Forelimb muscle (tissue), 1 donor: ENCODE data around the gene FAM120A. TPM values are rescaled to one million over a fixed set of nuclear protein-coding genes. Genes with fewer than 3 reads are reported as not detected.

Experiments used
- DNase-seq: peaks from one replicate; pipeline ENCODE4 v3.0.0-alpha.2; 2013; ENCODE audit warnings: low read depth
- polyA plus RNA-seq: library from polyadenylated mRNA; unstranded; fragments of 120-200 nt; gene quantifications from one replicate; pipeline ENCODE4 v1.2.1, GENCODE V29; 2013; ENCODE audit not compliant: insufficient read length

Gene FAM120A
- polyA plus RNA-seq, 1 donor = 56.3 TPM

DNA sequence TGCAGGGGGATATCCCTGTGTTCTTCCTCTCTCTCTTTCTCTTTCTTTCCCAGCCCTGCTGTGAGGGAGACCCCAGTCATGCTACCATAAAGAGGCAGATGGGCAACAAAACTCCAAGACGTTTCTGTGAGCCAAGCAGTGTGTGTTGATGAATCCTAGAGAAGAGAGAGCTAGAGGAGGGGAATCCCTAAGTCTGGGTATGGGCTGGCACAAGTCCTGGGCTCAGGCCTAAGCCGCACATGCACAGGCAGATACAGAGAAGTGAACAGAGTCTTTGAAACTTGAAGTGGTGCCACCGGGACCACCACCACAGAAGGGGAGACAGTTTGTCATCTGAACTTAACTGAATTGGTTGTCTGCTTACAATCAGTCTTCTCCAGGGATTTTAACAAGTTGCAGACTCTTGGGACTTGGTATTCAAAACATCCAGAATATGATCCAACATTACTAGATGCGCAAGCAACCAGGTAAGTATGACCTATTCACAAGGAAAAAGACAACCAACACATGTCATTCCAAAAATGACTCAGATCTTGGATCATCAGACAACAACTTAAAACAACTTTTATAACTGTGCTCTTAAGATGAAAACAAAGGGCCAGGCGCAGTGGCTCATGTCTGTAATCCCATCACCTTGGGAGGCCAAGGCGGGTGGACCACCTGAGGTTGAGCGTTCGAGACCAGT, 10.4 kb upstream of the FAM120A start:
- DNase-seq = no peak

DNA sequence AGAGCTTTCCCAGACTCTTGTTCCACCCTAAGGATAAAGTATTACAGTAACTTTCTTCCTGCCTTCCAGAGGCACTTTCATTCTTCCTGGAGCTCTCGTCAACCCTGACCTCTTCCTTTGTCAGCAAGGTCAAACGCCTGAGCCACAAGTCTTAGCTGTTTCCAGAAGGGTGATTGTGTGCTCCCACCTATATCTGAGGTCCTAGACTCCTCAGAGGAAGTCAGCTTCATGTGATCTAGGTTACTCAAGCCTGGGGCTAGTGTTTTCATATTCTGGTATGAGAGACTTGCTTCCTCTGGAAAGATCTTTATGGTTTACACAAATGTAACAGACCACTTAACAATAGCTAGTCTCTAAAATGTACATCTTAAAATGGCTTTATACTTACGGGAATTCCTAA, 5.4 kb upstream of the FAM120A start:
- DNase-seq = no peak

DNA sequence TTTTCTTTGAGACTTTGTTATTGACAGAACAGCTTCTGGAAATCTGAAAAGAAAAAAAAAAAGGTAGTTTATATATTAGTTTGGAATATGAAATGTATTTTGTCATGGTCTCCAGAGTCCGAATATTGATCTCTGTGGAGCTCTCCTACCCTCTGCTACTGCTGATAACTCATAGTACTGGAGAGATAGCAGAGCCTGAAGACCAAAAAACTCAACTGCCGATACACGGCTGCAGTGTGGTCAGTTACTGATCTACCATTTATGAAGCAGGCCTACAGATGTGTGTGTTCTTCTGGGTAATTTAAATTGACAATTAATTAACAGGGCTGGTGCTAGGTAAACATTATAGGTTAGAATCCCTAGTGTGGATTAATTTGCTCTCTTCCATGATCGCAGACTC, 3.8 kb upstream of the FAM120A start:
- no peak for DNase-seq

DNA sequence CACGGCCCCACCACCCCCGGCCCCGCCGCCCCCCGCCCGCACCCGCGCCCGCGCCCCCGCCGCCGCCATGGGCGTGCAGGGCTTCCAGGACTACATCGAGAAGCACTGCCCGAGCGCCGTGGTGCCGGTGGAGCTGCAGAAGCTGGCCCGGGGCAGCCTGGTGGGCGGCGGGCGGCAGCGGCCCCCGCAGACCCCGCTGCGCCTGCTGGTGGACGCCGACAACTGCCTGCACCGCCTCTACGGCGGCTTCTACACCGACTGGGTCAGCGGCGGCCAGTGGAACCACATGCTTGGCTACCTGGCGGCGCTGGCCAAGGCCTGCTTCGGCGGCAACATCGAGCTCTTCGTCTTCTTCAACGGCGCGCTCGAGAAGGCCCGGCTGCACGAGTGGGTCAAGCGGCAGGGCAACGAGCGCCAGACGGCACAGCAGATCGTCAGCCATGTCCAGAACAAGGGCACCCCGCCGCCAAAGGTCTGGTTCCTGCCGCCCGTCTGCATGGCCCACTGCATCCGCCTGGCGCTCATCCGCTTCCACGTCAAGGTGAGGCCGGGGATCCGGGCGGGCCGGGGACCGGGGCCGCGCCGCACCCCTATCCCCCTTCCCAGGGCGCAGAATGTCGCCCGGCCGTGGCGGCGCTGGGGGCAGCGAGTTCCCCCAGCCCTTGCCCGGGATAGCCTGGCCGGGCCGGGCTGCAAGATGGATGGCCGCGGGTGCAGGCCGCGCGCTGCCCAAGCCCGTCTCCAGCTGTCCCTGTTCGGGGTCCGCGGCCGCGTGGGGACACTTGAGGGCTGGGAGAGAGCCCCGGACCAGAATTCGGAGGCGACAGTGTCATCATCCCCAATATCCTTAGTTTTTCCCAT, 594 bp downstream of the FAM120A start:
- DNase-seq = no peak

DNA sequence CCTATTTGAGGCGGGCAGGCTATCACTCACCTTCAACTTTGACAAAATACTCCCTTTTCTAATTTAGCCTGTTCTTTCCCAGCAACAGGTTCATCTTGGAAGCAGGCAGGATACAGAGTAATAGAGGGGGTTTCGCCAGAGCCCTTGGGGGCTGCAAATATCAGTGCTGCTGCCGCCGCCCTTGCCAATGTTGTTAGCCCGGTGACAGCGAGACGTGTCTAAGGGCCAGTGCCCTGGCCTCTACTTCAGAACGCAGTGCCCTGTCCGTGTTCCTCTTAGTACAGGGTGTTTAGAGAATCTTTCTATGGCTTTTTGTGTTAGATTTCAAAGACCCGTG, 1.2 kb downstream of the FAM120A start:
- no peak for DNase-seq

DNA sequence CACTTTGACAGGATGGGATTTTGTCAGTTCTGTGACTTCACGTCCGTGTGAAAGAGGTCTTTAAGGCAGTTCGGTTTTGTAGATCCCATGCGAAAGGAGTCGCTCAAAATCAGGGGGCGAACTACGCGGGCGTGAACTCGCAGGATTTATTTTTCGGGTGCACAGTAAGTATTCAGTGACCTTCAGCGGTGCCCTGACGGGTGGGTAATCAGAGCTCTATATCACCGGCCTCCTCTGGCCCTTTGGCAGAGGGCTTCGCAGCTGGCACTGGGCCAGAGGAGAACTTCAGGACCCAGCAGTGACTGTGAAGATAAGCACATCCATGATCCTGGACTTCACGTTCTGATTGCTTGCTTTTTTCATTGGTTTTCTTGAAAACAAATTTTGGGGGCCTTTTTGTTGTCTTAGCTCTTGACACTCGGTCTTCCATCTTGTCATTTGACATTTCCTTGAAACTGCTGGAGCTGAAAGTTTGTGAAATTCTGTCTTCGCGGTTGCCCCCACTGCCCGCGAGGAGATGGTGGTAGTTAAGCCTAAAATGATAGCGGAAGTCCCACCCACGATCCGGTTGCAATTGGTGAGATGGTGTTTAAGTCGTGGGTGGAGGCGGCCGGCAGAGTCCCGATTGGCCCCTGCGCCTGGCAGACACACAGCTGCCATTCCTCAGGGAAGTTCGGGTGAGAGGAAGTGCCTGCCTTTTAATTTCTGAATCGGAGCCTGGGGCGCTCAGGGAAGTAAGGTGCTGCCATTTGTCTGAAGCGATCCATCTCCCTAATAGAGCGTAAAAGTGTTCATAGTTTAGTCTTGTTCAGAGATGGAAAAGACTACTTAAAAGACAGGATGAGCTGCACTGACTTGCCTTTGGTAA, 1.8 kb downstream of the FAM120A start, which contains the start of gene FAM120AOS:
Gene FAM120AOS (minus strand): TSS at position 535 of the 868 bp plus-strand sequence. CDS start 872 bp downstream, outside the sequence.
- peak; percentile 82 for DNase-seq

DNA sequence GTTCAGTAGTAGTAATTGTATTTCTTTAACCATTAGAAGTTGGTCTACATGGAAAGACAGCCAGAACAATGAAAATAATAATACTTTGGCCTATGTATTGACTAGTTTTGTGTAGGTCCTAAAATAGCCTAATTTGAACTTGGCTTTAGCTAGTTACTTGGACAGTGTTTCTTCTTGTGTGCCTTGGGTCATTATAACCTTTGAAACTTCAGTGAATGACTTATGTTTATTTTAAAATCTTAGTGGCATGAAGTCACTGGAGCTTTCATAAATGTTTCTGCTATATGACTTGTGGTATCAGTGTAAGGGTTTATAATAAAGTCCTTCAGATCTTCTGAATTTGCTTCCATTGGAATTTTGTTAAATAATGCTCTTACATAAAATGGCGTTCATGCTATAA, 4.5 kb downstream of the FAM120A start:
- DNase-seq = no peak

DNA sequence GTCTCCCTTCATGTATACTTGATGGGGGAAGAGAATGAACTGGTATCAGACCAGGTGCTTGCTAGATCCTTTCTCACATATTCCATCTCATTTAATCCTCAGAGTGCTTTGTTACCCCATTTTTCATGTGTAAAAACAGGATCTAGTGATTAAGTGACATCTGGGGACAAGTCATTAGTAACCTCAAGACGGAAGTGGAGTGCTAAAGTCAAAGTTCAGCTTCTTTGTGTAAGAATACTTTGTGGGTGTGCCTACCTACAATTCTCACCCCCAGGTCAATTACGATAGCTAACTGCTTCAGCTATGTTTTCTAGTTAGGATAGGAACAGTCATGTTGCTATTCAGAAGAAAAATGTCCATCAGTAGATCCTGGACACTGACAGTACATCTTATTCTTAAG, 5.0 kb downstream of the FAM120A start:
- no peak for DNase-seq

DNA sequence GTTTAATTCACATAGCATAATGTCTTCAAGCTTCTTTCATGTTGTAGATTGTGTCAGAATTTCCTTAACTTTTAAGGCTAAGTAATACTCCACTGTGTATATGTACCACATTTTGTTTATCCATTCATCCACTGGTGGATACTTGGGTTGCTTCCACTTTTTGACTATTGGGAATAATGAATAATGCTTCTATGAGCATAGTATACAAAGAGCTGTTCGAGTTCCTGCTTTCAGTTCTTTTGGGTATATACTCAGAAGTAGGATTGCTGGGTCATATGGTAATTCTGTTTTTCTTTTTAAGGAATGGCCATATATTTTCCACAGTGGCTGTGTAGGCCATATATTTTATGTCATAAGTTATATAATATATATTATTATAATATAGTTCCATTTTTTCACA, 5.5 kb downstream of the FAM120A start:
- no peak for DNase-seq

DNA sequence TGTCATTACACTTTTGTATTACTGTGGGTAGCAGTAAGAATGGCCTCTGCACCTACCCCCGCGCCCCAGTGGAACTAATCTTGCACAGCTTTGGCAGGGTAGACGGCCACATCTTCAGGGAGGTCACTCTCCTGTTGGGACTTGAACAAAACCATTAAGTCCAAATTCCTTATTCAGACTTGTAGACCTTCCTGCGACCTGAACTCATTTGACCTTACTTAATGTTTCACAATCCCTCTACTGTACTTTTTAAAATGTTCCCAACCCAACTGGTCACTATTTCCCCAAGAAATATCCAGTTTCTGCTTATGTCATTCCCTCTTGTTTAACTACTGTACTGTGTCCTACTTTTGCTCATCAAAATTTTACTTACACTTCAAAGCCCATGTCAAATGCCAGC, 7.2 kb downstream of the FAM120A start:
- DNase-seq = no peak

DNA sequence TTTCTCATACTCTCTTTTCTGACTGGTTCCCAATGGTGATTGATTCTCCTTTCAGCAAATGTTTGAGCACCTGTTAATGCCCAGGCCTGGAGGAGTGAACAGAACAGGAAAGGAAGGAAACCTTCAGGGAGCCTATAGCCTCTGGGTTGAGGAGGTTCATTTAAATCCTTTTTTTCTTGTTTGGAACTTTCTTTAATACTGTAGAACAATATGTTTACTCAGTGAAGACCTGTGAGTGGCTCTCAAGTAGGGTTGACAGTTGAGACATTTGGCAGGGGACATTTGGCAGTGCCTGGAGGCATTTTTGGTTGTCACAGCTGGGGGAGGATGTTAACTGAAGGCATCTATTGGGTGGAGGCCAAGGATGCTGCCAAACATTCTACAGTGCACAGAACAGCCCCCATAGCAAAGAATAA, 8.0 kb downstream of the FAM120A start:
- no peak for DNase-seq

DNA sequence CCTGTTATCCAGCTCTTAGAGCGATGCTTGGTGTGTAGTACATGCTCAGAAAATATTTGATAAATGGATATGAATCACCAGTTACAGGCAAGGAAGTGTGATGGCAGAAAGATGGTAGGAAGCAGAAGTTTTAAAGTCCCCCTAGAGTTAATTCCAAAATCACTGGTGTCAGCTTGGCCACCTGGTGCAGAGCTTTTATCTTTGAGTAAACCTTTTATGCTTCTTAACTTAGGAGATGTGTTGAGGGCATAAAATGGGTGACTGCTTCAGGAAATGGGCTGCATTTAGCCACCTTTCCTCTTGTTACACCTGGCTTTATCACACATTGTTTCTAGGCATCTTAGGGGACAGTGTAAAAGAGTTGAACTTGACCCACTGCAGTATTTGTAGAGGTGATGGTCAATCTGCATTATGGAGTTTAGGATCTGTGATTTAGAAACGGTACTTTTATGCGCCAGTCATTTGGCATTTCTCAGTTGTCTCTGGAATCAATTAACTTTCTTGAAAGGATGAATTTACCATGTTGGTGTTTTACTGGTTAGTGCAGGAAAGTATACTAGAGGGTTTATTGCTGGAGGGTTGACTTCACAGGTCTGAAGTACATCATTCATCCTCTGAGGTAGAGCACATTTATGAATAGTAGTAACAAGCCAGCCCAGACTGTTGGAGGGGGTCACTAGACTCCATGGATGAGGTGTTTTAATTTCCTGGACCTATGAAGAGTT, 9.4 kb downstream of the FAM120A start:
- no peak for DNase-seq

DNA sequence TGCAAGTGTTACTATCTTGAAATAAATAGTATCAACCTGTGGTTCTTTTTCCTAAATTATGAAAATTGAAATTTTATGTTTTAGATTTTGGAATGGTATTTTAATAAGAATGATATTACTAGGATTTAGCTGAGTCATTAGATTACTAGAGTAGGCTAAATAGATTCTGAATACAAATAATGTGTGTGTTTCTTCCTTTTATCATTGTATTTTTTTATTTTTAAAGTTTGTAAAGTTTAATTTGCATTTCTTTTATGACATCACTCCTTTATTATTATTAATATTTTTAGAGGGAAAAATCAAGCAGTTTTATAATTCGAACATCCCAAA, 9.9 kb downstream of the FAM120A start:
- DNase-seq = no peak

DNA sequence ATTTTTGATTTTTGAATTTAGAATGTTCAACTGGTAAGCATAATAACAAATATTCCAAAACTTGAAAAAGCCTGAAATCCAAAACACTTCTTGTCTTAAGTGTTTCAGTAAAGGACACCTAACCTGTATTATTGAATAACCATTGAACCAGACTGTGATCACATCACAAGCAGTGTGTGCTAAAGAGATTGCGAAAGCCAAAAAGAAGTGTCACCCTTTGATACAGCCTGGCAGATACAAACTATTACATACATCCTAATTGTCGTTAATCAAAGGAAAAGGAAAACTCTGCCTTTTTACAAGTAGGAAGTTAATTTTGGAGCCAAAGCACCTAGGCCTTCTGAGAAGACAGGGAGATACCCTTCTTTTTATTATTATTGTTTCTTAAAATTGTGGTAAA, 10.3 kb downstream of the FAM120A start:
- no peak for DNase-seq

DNA sequence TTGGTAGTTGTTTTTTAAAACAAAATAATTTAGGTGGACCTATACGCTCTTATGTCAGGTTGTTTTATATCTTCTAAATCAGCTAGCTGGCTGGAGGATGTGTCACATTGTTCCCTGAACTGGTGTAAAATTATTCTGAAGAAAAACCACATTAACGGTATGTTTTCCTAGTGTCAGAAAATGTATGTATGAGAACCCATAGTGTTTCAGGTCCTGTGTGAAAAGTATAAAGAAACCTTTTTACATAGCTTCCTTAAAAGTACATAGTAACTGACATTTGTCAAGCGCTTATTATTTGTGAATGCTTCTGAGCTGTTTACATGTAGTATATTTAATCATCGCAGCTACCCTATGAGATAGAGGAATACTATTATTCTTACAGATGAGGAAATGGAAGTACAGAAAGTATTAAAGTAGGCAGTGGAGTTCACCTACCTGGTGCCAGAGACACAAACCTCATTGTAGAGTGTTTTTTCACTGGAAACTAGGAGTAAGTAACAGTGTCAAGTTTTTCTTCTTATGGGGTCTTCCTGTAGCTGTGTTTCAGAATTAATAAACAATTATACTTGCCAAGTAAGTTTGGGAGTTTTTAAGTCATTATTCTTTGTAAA, 12.3 kb downstream of the FAM120A start:
- DNase-seq = no peak

DNA sequence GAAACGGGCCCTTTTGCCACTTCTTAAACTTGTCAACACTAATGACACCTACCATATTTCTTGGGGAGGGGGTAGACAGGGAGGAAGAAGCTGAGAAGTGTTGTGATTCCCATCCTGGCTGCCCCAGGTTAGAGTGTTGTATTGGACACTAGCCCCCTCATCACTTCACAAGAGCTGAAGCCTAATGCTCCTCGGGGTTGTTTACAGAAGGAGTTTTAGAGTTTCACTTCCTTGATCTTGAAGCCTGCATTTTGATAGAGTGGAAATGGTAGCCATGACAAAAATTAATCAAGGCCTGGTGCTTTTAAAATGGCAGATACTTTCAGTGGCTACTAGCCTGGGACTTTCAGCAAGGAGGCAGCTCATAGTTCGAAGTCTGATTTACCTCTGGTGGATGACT, 12.9 kb downstream of the FAM120A start:
- DNase-seq = no peak

DNA sequence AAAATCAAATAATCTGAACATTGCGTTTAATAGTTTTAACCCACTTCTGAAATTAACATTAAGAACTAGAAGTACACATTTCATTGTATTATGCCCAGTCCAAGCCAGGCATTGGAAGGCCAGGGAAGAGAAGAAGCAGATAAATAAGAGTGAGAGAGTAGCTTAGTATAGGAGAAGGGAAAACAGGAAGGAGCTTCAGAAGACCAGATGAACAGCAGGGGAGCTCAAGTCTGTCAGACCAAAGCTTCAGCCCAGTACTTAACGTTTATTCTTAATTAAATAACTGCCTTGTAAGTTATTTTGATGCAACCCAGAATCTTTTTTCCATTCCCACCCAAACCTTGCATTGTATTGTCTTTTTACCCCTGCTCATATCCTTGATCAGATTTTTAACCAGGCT, 13.4 kb downstream of the FAM120A start:
- DNase-seq = no peak

DNA sequence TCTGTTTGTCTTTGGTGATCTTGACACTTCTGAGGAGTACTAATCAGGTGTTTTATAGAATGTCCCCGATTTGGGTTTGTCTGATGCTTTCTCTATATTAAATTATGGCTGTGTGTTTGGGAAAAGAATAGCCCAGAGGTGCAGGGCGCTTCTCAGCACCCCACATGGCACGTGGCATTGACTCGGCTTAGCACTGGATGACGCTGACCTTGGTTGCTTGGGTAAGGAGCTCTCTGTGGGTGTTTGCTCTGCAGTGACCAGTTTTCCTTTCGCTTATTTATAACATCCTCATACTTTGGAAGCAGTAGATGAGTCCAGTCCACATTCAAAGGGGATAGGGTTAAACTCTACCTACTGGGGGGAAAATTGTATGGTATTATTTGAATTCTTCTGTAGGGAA, 14.4 kb downstream of the FAM120A start:
- no peak for DNase-seq

DNA sequence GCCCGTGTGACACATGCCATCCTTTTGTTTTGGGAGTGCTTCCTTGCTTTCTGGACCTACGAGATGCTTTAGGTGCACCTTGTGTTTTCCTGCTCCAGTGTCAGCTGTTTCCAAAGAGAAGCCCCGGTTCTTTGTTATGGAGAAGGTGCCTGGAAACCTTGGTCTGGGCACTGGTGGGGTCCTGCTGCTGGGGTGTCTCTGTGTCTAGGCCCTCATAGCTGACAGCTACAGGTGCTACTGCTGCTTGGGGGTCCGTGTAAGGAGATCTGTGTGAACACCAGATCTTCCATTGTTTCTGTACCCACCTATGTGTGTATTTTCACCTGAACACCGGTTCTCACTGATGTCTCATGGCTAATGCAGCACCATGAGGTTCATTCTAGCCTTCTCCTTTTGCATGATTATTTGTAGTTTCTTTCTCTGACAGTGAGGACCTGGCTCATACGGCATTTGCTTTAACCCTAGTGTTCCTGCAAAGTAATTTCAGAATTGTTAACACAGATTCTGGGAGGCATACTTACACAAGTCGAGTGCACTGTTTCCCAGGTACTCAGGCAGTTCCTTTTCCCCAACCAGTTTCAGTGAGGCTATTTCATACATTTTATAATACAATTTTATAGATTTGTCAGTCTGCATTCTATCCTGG, 15.1 kb downstream of the FAM120A start:
- DNase-seq = no peak

DNA sequence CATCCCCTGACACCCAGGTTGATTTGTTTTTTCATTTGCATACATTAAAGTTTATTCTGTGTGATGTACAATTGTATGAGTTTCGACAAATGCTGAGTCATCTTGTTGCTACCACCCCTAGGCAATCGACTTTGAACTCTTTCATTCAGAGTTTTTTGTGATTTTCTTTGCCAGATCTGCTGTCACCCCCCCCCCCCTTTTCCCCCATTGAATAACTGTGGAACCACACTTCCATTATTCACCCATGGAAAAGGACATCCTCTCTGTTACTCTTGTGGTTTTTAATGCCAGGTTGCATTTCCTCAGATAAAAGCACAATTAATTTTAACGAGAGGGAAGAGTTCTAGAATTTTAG, 15.6 kb downstream of the FAM120A start:
- no peak for DNase-seq

DNA sequence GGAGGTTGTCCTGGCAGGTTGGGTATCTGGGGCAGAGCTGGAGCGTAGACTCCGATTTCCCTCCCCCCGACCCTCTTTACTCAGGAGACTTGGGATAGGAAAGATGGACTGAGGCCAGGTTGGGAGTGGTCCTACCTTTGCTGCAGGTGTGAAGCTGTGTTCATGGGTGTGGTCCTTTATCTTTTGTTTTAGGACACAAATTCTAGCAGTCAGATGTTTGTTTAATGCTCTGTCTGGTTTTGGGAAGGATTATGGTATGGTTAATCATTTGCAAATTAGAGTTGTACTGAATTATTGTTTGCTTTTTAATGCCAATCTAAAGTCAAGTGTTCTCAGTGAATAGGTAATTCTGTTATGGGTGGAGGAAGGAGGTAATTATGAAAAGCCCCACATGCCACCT, 16.0 kb downstream of the FAM120A start:
- no peak for DNase-seq
